Measurements from ENCODE around the gene KCTD1. TPM values are rescaled to one million over a fixed set of nuclear protein-coding genes. Genes with fewer than 3 reads are reported as not detected.

Gene KCTD1
- total and polyA plus RNA-seq, 2 donors (not counting 1 experiment from before 2014, with no cell fraction given) = 2.3 to 5.0 TPM

- Histone ChIP-seq H4K20me1 (ENCODE audit: control insufficient read depth, insufficient read depth, low read length, poor library complexity, severe bottlenecking) (no peaks in the 10 kb centered on the region), H3K27ac (ENCODE audit: low read length in 2 of 2) (no peak overlapping the region), H3K79me2 (ENCODE audit: control insufficient read depth, insufficient read depth, low read length) (no peaks in the 10 kb centered on the region), H3K9ac (ENCODE audit: low read length) (no peak overlapping the region), H2AFZ (ENCODE audit: insufficient read depth, low read depth, low read length, poor library complexity, severe bottlenecking) (no peak overlapping the region), H3K9me3 (ENCODE audit: control extremely low read depth in 1 of 3, control insufficient read depth in 2 of 3, insufficient read depth in 1 of 3, low read length in 2 of 3) (no peaks in the 10 kb centered on the region), H3K4me1 (ENCODE audit: control insufficient read depth in 2 of 2, insufficient read depth in 2 of 2, low read length in 2 of 2) (no peaks in the 10 kb centered on the region), H3K36me3 (replicated peaks in 1 of 2; ENCODE audit: control extremely low read depth in 1 of 2, control insufficient read depth in 1 of 2, extremely low read depth in 1 of 2, insufficient read depth in 2 of 2, low read length in 1 of 2) (no peaks in the 10 kb centered on the region), H3K4me2 (replicated peaks; ENCODE audit: low read depth, low read length, poor library complexity, severe bottlenecking) (no peak overlapping the region), H3K27me3 (replicated peaks in 1 of 4; ENCODE audit: control extremely low read depth in 1 of 4, control insufficient read depth in 3 of 4, insufficient read depth in 4 of 4, low read length in 3 of 4) (no peaks in the 10 kb centered on the region), H3K4me3 (ENCODE audit: control extremely low read depth in 1 of 5, extremely low read depth in 1 of 5, insufficient read depth in 1 of 5, low read depth in 2 of 5, low read length in 4 of 5) (no peak overlapping the region)
- TF ChIP-seq, protein P1, sequence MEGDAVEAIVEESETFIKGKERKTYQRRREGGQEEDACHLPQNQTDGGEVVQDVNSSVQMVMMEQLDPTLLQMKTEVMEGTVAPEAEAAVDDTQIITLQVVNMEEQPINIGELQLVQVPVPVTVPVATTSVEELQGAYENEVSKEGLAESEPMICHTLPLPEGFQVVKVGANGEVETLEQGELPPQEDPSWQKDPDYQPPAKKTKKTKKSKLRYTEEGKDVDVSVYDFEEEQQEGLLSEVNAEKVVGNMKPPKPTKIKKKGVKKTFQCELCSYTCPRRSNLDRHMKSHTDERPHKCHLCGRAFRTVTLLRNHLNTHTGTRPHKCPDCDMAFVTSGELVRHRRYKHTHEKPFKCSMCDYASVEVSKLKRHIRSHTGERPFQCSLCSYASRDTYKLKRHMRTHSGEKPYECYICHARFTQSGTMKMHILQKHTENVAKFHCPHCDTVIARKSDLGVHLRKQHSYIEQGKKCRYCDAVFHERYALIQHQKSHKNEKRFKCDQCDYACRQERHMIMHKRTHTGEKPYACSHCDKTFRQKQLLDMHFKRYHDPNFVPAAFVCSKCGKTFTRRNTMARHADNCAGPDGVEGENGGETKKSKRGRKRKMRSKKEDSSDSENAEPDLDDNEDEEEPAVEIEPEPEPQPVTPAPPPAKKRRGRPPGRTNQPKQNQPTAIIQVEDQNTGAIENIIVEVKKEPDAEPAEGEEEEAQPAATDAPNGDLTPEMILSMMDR (IDR thresholded peaks at IDR 0.05) = no peak
- TF ChIP-seq EZH2 (IDR thresholded peaks at IDR 0.05; ENCODE audit: borderline replicate concordance, insufficient read depth, low read depth, low read length, poor library complexity, severe bottlenecking) = no peak
- Mint-ChIP-seq H3K4me3 (no peak overlapping the region), H3K4me1 (no peaks in the 10 kb centered on the region), H3K27me3 (peaks cover 31% of the 10 kb centered on the region), H3K27ac (no peak overlapping the region), H3K9me3 (ENCODE audit: insufficient read depth) (peaks cover 2% of the 10 kb centered on the region)
- DNase-seq (no peak), ATAC-seq (ENCODE audit: low read depth) (no peak)
- CTCF ChIA-PET = no interaction called here
- POLR2A ChIA-PET = no interaction called here
- whole genome bisulfite sequencing (ENCODE audit: insufficient coverage) = 71% methylated on average over 2 of the region's 3 CpGs
- intact Hi-C loops (cut with micrococcal nuclease) = no loop called here
Measured at GRCh38 chr18:26563024-26563423, 14.7 kb upstream of the KCTD1 start.

GRCh38 chr18:26562568-26562967 lies 14.2 kb upstream of the KCTD1 start:
- H3K36me3 ChIP-seq (replicated peaks in 1 of 2; ENCODE audit: control extremely low read depth in 1 of 2, control insufficient read depth in 1 of 2, extremely low read depth in 1 of 2, insufficient read depth in 2 of 2, low read length in 1 of 2) = no peaks in the 10 kb centered on the region
- ChIA-PET CTCF (no interaction called here), POLR2A (no interaction called here)
- no peak for TF ChIP-seq EZH2 (IDR thresholded peaks at IDR 0.05; ENCODE audit: borderline replicate concordance, insufficient read depth, low read depth, low read length, poor library complexity, severe bottlenecking)
- TF ChIP-seq, protein P1 (IDR thresholded peaks at IDR 0.05) = no peak
- H3K9ac ChIP-seq (ENCODE audit: low read length) = no peak overlapping the region
- no peaks in the 10 kb centered on the region for H3K4me1 ChIP-seq (ENCODE audit: control insufficient read depth in 2 of 2, insufficient read depth in 2 of 2, low read length in 2 of 2)
- H3K4me2 ChIP-seq (replicated peaks; ENCODE audit: low read depth, low read length, poor library complexity, severe bottlenecking) = no peak overlapping the region
- Mint-ChIP-seq H3K4me3 (no peak overlapping the region), H3K27ac (no peak overlapping the region), H3K4me1 (no peaks in the 10 kb centered on the region), H3K27me3 (peaks cover 32% of the 10 kb centered on the region), H3K9me3 (ENCODE audit: insufficient read depth) (peaks cover 2% of the 10 kb centered on the region)
- no peak overlapping the region for H3K27ac ChIP-seq (ENCODE audit: low read length in 2 of 2)
- H3K9me3 ChIP-seq (ENCODE audit: control extremely low read depth in 1 of 3, control insufficient read depth in 2 of 3, insufficient read depth in 1 of 3, low read length in 2 of 3) = no peaks in the 10 kb centered on the region
- H3K27me3 ChIP-seq (replicated peaks in 1 of 4; ENCODE audit: control extremely low read depth in 1 of 4, control insufficient read depth in 3 of 4, insufficient read depth in 4 of 4, low read length in 3 of 4) = peaks cover 0 to 2% (median 0%) of the 10 kb centered on the region in 4 experiments
- no peak overlapping the region for H2AFZ ChIP-seq (ENCODE audit: insufficient read depth, low read depth, low read length, poor library complexity, severe bottlenecking)
- DNase-seq (no peak), ATAC-seq (ENCODE audit: low read depth) (no peak)
- H3K79me2 ChIP-seq (ENCODE audit: control insufficient read depth, insufficient read depth, low read length) = no peaks in the 10 kb centered on the region
- intact Hi-C loops (cut with micrococcal nuclease) = no loop called here
- 94% methylated on average over 1 of the region's 2 CpGs for WGBS (ENCODE audit: insufficient coverage)
- no peaks in the 10 kb centered on the region for H4K20me1 ChIP-seq (ENCODE audit: control insufficient read depth, insufficient read depth, low read length, poor library complexity, severe bottlenecking)
- H3K4me3 ChIP-seq (ENCODE audit: control extremely low read depth in 1 of 5, extremely low read depth in 1 of 5, insufficient read depth in 1 of 5, low read depth in 2 of 5, low read length in 4 of 5) = no peak overlapping the region

Data from B cell (primary cell).